ENCODE measurements around the gene XK.

XK gene

GRCh38 chrX:37754516-37754915 lies 68.9 kb downstream of the XK start:
- TF ChIP-seq CTCF (conservative IDR thresholded peaks at IDR 0.05; ENCODE audit: low read depth, low read length), result no peak
- Histone ChIP-seq H3K36me3 (ENCODE audit: insufficient read depth) (no peaks in the 10 kb centered on the region), H2AFZ (ENCODE audit: low read depth) (no peak overlapping the region), H3K79me2 (ENCODE audit: insufficient read depth, low read depth) (no peaks in the 10 kb centered on the region), H3K4me2 (peak overlapping the region; percentile 69), H3K9ac (no peak overlapping the region; the same call in 1 of the 2 replicates), H3K4me1 (ENCODE audit: low read depth, poor library complexity, severe bottlenecking) (peaks cover 47% of the 10 kb centered on the region), H4K20me1 (ENCODE audit: insufficient read depth) (no peaks in the 10 kb centered on the region), H3K27ac (peak overlapping the region; percentile 59), H3K27me3 (ENCODE audit: insufficient read depth, low read depth) (no peaks in the 10 kb centered on the region), H3K4me3 (IDR thresholded peaks at IDR 0.05; ENCODE audit: insufficient read depth, low read depth, low read length) (no peak overlapping the region)

- no peaks in the 10 kb centered on the region for H3K36me3 ChIP-seq (ENCODE audit: insufficient read depth)
- H4K20me1 ChIP-seq (ENCODE audit: insufficient read depth), result no peaks in the 10 kb centered on the region
- no peak overlapping the region for H2AFZ ChIP-seq (ENCODE audit: low read depth)
- H3K27me3 ChIP-seq (ENCODE audit: insufficient read depth, low read depth), result no peaks in the 10 kb centered on the region
- H3K4me2 ChIP-seq, result peak overlapping the region; percentile 69
- H3K79me2 ChIP-seq (ENCODE audit: insufficient read depth, low read depth), result no peaks in the 10 kb centered on the region
- no peak overlapping the region; the same call in 1 of the 2 replicates for H3K9ac ChIP-seq
- H3K27ac ChIP-seq, result peak overlapping the region; percentile 59
- H3K4me1 ChIP-seq (ENCODE audit: low read depth, poor library complexity, severe bottlenecking), result peaks cover 47% of the 10 kb centered on the region
- no peak for TF ChIP-seq CTCF (conservative IDR thresholded peaks at IDR 0.05; ENCODE audit: low read depth, low read length)
- no peak overlapping the region for H3K4me3 ChIP-seq (IDR thresholded peaks at IDR 0.05; ENCODE audit: insufficient read depth, low read depth, low read length)
Observed at GRCh38 chrX:37755025-37755424, 69.4 kb downstream of the XK start.

- no peak for TF ChIP-seq CTCF (conservative IDR thresholded peaks at IDR 0.05; ENCODE audit: low read depth, low read length)
- H3K27ac ChIP-seq, result no peak overlapping the region
- no peak overlapping the region for H3K9ac ChIP-seq
- H3K4me3 ChIP-seq (IDR thresholded peaks at IDR 0.05; ENCODE audit: insufficient read depth, low read depth, low read length), result no peak overlapping the region
- H3K79me2 ChIP-seq (ENCODE audit: insufficient read depth, low read depth), result no peaks in the 10 kb centered on the region
- H3K36me3 ChIP-seq (ENCODE audit: insufficient read depth), result no peaks in the 10 kb centered on the region
- H2AFZ ChIP-seq (ENCODE audit: low read depth), result no peak overlapping the region
- H3K4me1 ChIP-seq (ENCODE audit: low read depth, poor library complexity, severe bottlenecking), result peaks cover 47% of the 10 kb centered on the region
- no peaks in the 10 kb centered on the region for H3K27me3 ChIP-seq (ENCODE audit: insufficient read depth, low read depth)
- no peak overlapping the region for H3K4me2 ChIP-seq
- H4K20me1 ChIP-seq (ENCODE audit: insufficient read depth), result no peaks in the 10 kb centered on the region
Observed at GRCh38 chrX:37757082-37757481, 71.5 kb downstream of the XK start.

- Histone ChIP-seq H2AFZ (ENCODE audit: low read depth) (no peak overlapping the region), H3K36me3 (ENCODE audit: insufficient read depth) (no peaks in the 10 kb centered on the region), H3K27ac (no peak overlapping the region), H4K20me1 (ENCODE audit: insufficient read depth) (no peaks in the 10 kb centered on the region), H3K27me3 (ENCODE audit: insufficient read depth, low read depth) (no peaks in the 10 kb centered on the region), H3K4me3 (IDR thresholded peaks at IDR 0.05; ENCODE audit: insufficient read depth, low read depth, low read length) (no peak overlapping the region), H3K9ac (no peak overlapping the region), H3K4me2 (no peak overlapping the region), H3K79me2 (ENCODE audit: insufficient read depth, low read depth) (no peaks in the 10 kb centered on the region), H3K4me1 (ENCODE audit: low read depth, poor library complexity, severe bottlenecking) (peaks cover 33% of the 10 kb centered on the region)
- no peak for TF ChIP-seq CTCF (conservative IDR thresholded peaks at IDR 0.05; ENCODE audit: low read depth, low read length)
Observed at GRCh38 chrX:37759351-37759750, 73.8 kb downstream of the XK start.
